ENCODE measurements around the gene GOLGA6L2.

DNA sequence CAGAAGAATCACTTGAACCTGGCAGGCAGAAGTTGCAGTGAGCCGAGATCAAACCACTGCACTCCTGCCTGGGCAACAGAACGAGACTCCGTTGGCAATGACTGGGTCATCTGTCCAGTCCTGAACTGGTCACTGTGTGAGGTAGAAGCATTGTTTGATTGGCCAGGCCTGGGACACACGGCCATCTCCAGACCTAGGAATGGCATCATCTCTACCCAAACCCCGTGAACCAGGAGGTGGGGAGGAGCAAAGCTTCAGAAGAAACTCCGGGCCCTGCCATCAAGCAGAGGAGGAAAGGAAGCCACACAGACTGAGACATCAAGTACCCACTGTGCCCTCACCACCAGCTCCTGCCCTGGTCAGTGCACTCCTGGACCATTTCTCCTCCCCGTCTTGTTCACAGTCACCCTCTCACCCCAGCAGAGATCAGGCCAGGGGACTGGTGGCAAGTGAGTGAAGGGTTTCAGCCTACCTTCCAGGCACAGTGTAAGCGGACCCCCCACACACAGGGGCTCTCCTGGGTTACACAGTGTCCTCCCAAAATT, 31.6 kb downstream of the GOLGA6L2 start:
- TF ChIP-seq, protein P1, sequence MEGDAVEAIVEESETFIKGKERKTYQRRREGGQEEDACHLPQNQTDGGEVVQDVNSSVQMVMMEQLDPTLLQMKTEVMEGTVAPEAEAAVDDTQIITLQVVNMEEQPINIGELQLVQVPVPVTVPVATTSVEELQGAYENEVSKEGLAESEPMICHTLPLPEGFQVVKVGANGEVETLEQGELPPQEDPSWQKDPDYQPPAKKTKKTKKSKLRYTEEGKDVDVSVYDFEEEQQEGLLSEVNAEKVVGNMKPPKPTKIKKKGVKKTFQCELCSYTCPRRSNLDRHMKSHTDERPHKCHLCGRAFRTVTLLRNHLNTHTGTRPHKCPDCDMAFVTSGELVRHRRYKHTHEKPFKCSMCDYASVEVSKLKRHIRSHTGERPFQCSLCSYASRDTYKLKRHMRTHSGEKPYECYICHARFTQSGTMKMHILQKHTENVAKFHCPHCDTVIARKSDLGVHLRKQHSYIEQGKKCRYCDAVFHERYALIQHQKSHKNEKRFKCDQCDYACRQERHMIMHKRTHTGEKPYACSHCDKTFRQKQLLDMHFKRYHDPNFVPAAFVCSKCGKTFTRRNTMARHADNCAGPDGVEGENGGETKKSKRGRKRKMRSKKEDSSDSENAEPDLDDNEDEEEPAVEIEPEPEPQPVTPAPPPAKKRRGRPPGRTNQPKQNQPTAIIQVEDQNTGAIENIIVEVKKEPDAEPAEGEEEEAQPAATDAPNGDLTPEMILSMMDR (IDR thresholded peaks at IDR 0.05 in 4 of 5, conservative IDR thresholded peaks at IDR 0.05 in 1 of 5): no peak
- no peak for TF ChIP-seq POLR2A (IDR thresholded peaks at IDR 0.05)
